Measurements from ENCODE around the gene PHLPP2. TPM values are rescaled to one million over a fixed set of nuclear protein-coding genes. Genes with fewer than 3 reads are reported as not detected.
A peak's percentile ranks its signal among the peaks of the same experiment; 100 is the strongest.
"Not testable (repeated sequence)": the region's sequence is repeated elsewhere in the genome, so short reads cannot be mapped to it uniquely, and the experiment has no call there.

The PHLPP2 gene
- total RNA-seq, 1 donor from 2014 or later = 2.6 TPM

DNA sequence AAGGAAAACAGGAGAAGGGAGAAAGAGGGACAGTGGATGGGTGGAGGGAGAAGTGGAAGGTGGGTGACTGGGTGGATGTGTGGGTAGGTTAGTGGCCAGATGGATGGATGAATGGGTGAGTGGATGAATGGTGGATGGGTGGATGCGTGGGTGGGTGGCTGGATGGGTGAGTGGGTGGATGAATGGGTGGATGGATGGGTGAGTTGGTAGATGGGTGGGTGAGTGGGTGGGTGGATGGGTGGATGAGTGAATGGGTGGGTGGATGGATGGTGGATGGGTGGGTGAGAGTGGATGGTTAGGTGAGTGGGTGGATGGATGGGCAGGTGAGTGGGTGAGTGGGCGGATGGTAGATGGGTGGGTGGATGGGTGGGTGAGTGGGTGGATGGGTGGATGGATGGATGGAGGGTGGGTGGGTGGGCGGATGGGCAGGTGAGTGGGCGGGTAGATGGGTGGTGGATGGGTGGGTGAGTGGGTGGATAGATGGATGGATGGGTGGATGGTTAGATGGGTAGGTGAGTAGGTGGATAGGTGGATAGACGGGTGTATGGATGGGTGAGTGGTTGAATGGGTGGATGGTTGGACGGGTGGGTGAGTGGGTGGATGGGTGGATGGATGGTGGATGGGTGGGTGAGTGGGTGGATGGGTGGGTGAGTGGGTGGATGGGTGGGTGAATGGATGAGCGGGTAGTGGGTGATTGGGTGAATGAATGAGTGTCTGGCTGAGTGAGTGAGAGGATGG lies 99.2 kb downstream of the PHLPP2 start:
- FAIRE-seq (no peak), DNase-seq (ENCODE audit: low read depth) (no peak)
- Histone ChIP-seq H3K27me3 (ENCODE audit: control insufficient read depth, insufficient read depth, low read length) (no peaks in the 10 kb centered on the region), H3K36me3 (ENCODE audit: control insufficient read depth, insufficient read depth, low read length) (peaks cover 7% of the 10 kb centered on the region), H3K4me3 (ENCODE audit: low read depth, low read length) (no peak overlapping the region)
- TF ChIP-seq CTCF (IDR thresholded peaks at IDR 0.05; ENCODE audit: insufficient read depth, low read length, severe bottlenecking) = no peak

DNA sequence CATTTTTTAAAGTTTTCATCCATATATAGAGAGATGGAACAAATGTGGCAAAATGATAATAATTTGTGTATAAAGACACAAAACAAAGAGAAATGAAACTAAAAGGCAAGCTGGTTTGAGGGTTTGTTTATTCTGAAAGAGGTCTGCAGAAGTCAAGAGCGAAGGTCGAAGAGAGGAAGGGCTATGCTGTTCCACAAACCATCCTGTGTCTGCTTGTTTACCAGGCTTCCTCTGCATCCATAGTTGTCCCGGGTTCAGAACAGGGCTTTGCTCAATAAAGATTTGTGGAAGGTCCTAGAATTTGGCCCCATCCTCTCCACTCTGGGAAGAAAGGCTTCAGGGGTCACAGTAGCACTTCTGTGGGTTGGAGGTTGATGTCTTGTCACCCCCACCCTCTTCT lies 100.9 kb downstream of the PHLPP2 start:
- Histone ChIP-seq H3K36me3 (ENCODE audit: control insufficient read depth, insufficient read depth, low read length) (no peaks in the 10 kb centered on the region), H3K27me3 (ENCODE audit: control insufficient read depth, insufficient read depth, low read length) (no peaks in the 10 kb centered on the region), H3K4me3 (ENCODE audit: low read depth, low read length) (no peak overlapping the region)
- FAIRE-seq (no peak), DNase-seq (ENCODE audit: low read depth) (no peak)
- TF ChIP-seq CTCF (IDR thresholded peaks at IDR 0.05; ENCODE audit: insufficient read depth, low read length, severe bottlenecking) = no peak

DNA sequence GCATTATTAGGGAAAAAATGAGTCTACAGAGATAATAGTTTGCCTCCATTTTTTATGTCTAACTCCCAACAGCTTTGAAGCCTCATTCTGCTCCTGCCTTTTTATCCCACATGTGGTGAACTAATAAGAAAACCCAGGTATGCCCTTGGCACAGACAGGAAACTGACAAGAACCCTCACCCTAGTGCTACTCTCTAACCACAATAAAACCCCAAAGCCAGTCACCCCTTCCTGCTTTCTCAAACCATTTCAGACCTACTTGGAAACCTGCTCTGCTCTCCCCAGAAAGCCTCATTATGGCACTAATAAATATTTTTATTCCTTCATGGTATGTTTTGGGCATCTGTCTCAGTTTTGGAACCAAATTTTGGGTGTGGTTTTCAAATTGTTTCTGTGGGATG lies 102.4 kb downstream of the PHLPP2 start:
- H3K27me3 ChIP-seq (ENCODE audit: control insufficient read depth, insufficient read depth, low read length) = no peaks in the 10 kb centered on the region
- TF ChIP-seq CTCF (IDR thresholded peaks at IDR 0.05; ENCODE audit: insufficient read depth, low read length, severe bottlenecking) = no peak
- FAIRE-seq (no peak), DNase-seq (ENCODE audit: low read depth) (no peak)
- H3K36me3 ChIP-seq (ENCODE audit: control insufficient read depth, insufficient read depth, low read length) = no peaks in the 10 kb centered on the region
- no peak overlapping the region for H3K4me3 ChIP-seq (ENCODE audit: low read depth, low read length)

DNA sequence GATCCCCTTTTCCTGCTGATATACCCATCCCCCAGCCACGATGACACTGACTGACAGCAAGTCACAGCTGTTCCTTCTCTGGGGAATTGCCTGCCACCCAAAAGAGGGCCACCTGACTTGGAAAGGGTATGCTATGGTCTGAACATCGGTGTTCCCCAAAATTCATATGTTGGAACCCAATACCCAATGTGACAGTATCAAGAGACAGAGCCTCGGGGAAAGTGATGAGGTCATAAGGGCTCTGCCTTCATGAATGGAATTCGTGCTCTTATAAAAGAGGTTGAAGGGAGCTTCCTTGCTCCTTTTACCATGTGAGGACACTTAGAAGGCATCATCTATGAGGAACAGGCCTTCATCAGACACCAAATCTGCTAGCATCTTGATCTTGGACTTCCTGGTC lies 106.1 kb downstream of the PHLPP2 start:
- no peaks in the 10 kb centered on the region for H3K27me3 ChIP-seq (ENCODE audit: control insufficient read depth, insufficient read depth, low read length)
- H3K36me3 ChIP-seq (ENCODE audit: control insufficient read depth, insufficient read depth, low read length) = no peaks in the 10 kb centered on the region
- no peak for DNase-seq (ENCODE audit: low read depth)
- no peak overlapping the region for H3K4me3 ChIP-seq (ENCODE audit: low read depth, low read length)
- TF ChIP-seq CTCF (IDR thresholded peaks at IDR 0.05; ENCODE audit: insufficient read depth, low read length, severe bottlenecking) = no peak
- FAIRE-seq = no peak

- FAIRE-seq; H3K4me3 ChIP-seq (ENCODE audit: low read depth, low read length); DNase-seq (ENCODE audit: low read depth); H3K36me3 ChIP-seq (ENCODE audit: control insufficient read depth, insufficient read depth, low read length); H3K27me3 ChIP-seq (ENCODE audit: control insufficient read depth, insufficient read depth, low read length): not testable (repeated sequence)
Observed at GRCh38 chr16:71614956-71615355, 109.5 kb downstream of the PHLPP2 start.

- FAIRE-seq = no peak
- Histone ChIP-seq H3K36me3 (ENCODE audit: control insufficient read depth, insufficient read depth, low read length) (no peaks in the 10 kb centered on the region), H3K4me3 (ENCODE audit: low read depth, low read length) (no peak overlapping the region), H3K27me3 (ENCODE audit: control insufficient read depth, insufficient read depth, low read length) (no peaks in the 10 kb centered on the region)
- TF ChIP-seq CTCF (IDR thresholded peaks at IDR 0.05; ENCODE audit: insufficient read depth, low read length, severe bottlenecking) = peak; percentile 99
- peak; percentile 34 for DNase-seq (ENCODE audit: low read depth)
Observed at GRCh38 chr16:71610936-71611871, 113.3 kb downstream of the PHLPP2 start.
